BLaER1 (cell line): ENCODE results near the gene SLC25A53.

Experiments used
- H3K27ac ChIP-seq: shearing (Covaris generic); formaldehyde crosslinking; 2 replicates; pipeline ENCODE4 v1.8.1; 2022
- H3K27me3 ChIP-seq: shearing (Covaris generic); formaldehyde crosslinking; 2 replicates; pipeline ENCODE4 v1.8.1; 2022
- H3K36me3 ChIP-seq: shearing (Covaris generic); formaldehyde crosslinking; 2 replicates; pipeline ENCODE4 v1.8.1; 2022
- H3K4me1 ChIP-seq: shearing (Covaris generic); formaldehyde crosslinking; 2 replicates; pipeline ENCODE4 v1.8.1; 2022
- H3K4me2 ChIP-seq: shearing (Covaris generic); formaldehyde crosslinking; 2 replicates; pipeline ENCODE4 v1.8.1; 2022
- H3K4me3 ChIP-seq: shearing (Covaris generic); formaldehyde crosslinking; 2 replicates; pipeline ENCODE4 v1.8.1; 2022
- H3K9ac ChIP-seq: shearing (Covaris generic); formaldehyde crosslinking; 2 replicates; pipeline ENCODE4 v1.8.1; 2022
- H3K9me3 ChIP-seq: shearing (Covaris generic); formaldehyde crosslinking; 2 replicates; pipeline ENCODE4 v1.8.1; 2022
- H4K20me1 ChIP-seq: shearing (Covaris generic); formaldehyde crosslinking; 2 replicates; pipeline ENCODE4 v1.8.1; 2022
- Cebpa-rat ChIP-seq: shearing (Covaris generic); IDR thresholded peaks from 2 replicates; pipeline ENCODE4 v1.8.1; 2022

SLC25A53 gene

GRCh38 chrX:104156630-104157529 is at the start of gene SLC25A53:
TSS of gene SLC25A53 (minus strand) at chrX:104157009. CDS start at chrX:104105257, 51,752 bp downstream.
- H3K27ac ChIP-seq: peak within 1 kb of the TSS; percentile 84
- H3K9ac ChIP-seq: peak within 1 kb of the TSS; percentile 76
- H3K9me3 ChIP-seq: no peaks in the 10 kb centered on the region
- H3K4me1 ChIP-seq: peaks cover 17% of the 10 kb centered on the region
- H3K27me3 ChIP-seq: no peaks in the 10 kb centered on the region
- no peaks in the 10 kb centered on the region for H3K36me3 ChIP-seq
- H3K4me2 ChIP-seq: peak within 1 kb of the TSS; percentile 71
- no peaks in the 10 kb centered on the region for H4K20me1 ChIP-seq
- TF ChIP-seq Cebpa-rat: no peak
- H3K4me3 ChIP-seq: peak within 1 kb of the TSS; percentile 64

- Histone ChIP-seq H3K27me3 (no peaks in the 10 kb centered on the region), H3K9me3 (no peaks in the 10 kb centered on the region), H3K4me3 (no peak overlapping the region), H3K4me2 (no peak overlapping the region), H3K9ac (no peak overlapping the region), H4K20me1 (no peaks in the 10 kb centered on the region), H3K36me3 (no peaks in the 10 kb centered on the region), H3K4me1 (no peaks in the 10 kb centered on the region), H3K27ac (no peak overlapping the region)
- no peak for TF ChIP-seq Cebpa-rat
Observed at GRCh38 chrX:104205548-104205947, 48.7 kb upstream of the SLC25A53 start.

GRCh38 chrX:104195489-104196084 is 38.8 kb upstream of the SLC25A53 start:
- Histone ChIP-seq H3K9me3 (no peaks in the 10 kb centered on the region), H3K4me3 (no peak overlapping the region), H3K27ac (no peak overlapping the region), H3K27me3 (no peaks in the 10 kb centered on the region; the same call in 1 of the 2 replicates), H3K36me3 (peaks cover 16% of the 10 kb centered on the region; the same call in 1 of the 2 replicates), H3K9ac (no peak overlapping the region), H3K4me1 (no peaks in the 10 kb centered on the region), H4K20me1 (no peaks in the 10 kb centered on the region), H3K4me2 (no peak overlapping the region)
- TF ChIP-seq Cebpa-rat: no peak

- Histone ChIP-seq H3K9me3 (no peaks in the 10 kb centered on the region), H3K27ac (no peak overlapping the region), H3K27me3 (no peaks in the 10 kb centered on the region; the same call in 1 of the 2 replicates), H4K20me1 (no peaks in the 10 kb centered on the region), H3K9ac (no peak overlapping the region), H3K4me3 (no peak overlapping the region), H3K4me2 (no peak overlapping the region), H3K36me3 (peaks cover 22% of the 10 kb centered on the region), H3K4me1 (no peaks in the 10 kb centered on the region)
- TF ChIP-seq Cebpa-rat: no peak
Observed at GRCh38 chrX:104195013-104195412, 38.2 kb upstream of the SLC25A53 start.

- TF ChIP-seq Cebpa-rat: no peak
- Histone ChIP-seq H3K36me3 (peaks cover 35% of the 10 kb centered on the region), H3K9me3 (no peaks in the 10 kb centered on the region), H3K9ac (no peak overlapping the region), H3K27me3 (no peaks in the 10 kb centered on the region; the same call in 1 of the 2 replicates), H4K20me1 (no peaks in the 10 kb centered on the region), H3K4me1 (no peaks in the 10 kb centered on the region), H3K4me2 (no peak overlapping the region), H3K4me3 (no peak overlapping the region), H3K27ac (no peak overlapping the region)
Observed at GRCh38 chrX:104193485-104193884, 36.7 kb upstream of the SLC25A53 start.

- H3K9ac ChIP-seq: no peak overlapping the region
- no peak for TF ChIP-seq Cebpa-rat
- no peak overlapping the region for H3K27ac ChIP-seq
- peaks cover 42% of the 10 kb centered on the region for H3K36me3 ChIP-seq
- no peaks in the 10 kb centered on the region for H3K9me3 ChIP-seq
- no peaks in the 10 kb centered on the region; the same call in 1 of the 2 replicates for H3K27me3 ChIP-seq
- 0 out of 2 replicates have a peak, but pooled peaks cover 2% of the 10 kb centered on the region for H4K20me1 ChIP-seq
- no peaks in the 10 kb centered on the region for H3K4me1 ChIP-seq
- H3K4me2 ChIP-seq: no peak overlapping the region
- H3K4me3 ChIP-seq: no peak overlapping the region
Observed at GRCh38 chrX:104189837-104190236, 33.0 kb upstream of the SLC25A53 start.

GRCh38 chrX:104187931-104188330 is 31.1 kb upstream of the SLC25A53 start:
- Histone ChIP-seq H3K9me3 (no peaks in the 10 kb centered on the region), H3K27ac (no peak overlapping the region), H3K4me3 (no peak overlapping the region), H4K20me1 (0 out of 2 replicates have a peak, but pooled peaks cover 5% of the 10 kb centered on the region), H3K9ac (no peak overlapping the region), H3K4me1 (no peaks in the 10 kb centered on the region), H3K4me2 (no peak overlapping the region), H3K36me3 (peaks cover 43% of the 10 kb centered on the region), H3K27me3 (no peaks in the 10 kb centered on the region)
- no peak for TF ChIP-seq Cebpa-rat

GRCh38 chrX:104183685-104184084 is 26.9 kb upstream of the SLC25A53 start:
- Histone ChIP-seq H3K9ac (no peak overlapping the region), H4K20me1 (peaks cover 16% of the 10 kb centered on the region; the same call in 1 of the 2 replicates), H3K4me3 (no peak overlapping the region), H3K9me3 (peaks cover 3% of the 10 kb centered on the region; the same call in 1 of the 2 replicates), H3K27me3 (no peaks in the 10 kb centered on the region), H3K4me1 (no peaks in the 10 kb centered on the region), H3K27ac (no peak overlapping the region), H3K4me2 (no peak overlapping the region), H3K36me3 (peaks cover 28% of the 10 kb centered on the region)
- TF ChIP-seq Cebpa-rat: no peak

- Histone ChIP-seq H3K27me3 (no peaks in the 10 kb centered on the region), H4K20me1 (peaks cover 20% of the 10 kb centered on the region; the same call in 1 of the 2 replicates), H3K4me2 (no peak overlapping the region), H3K9ac (no peak overlapping the region), H3K4me3 (no peak overlapping the region), H3K36me3 (peaks cover 16% of the 10 kb centered on the region), H3K4me1 (peaks cover under 1% of the 10 kb centered on the region; the same call in 1 of the 2 replicates), H3K27ac (no peak overlapping the region), H3K9me3 (peaks cover 8% of the 10 kb centered on the region; the same call in 1 of the 2 replicates)
- TF ChIP-seq Cebpa-rat: no peak
Observed at GRCh38 chrX:104173841-104174240, 17.0 kb upstream of the SLC25A53 start.

GRCh38 chrX:104172788-104173187 is 16.0 kb upstream of the SLC25A53 start:
- Histone ChIP-seq H3K27ac (no peak overlapping the region), H3K4me2 (no peak overlapping the region), H3K9me3 (no peaks in the 10 kb centered on the region), H4K20me1 (peaks cover 25% of the 10 kb centered on the region; the same call in 1 of the 2 replicates), H3K36me3 (0 out of 2 replicates have a peak, but pooled peaks cover 7% of the 10 kb centered on the region), H3K9ac (no peak overlapping the region), H3K4me1 (peaks cover 11% of the 10 kb centered on the region), H3K27me3 (no peaks in the 10 kb centered on the region), H3K4me3 (no peak overlapping the region)
- TF ChIP-seq Cebpa-rat: no peak
